Measurements from ENCODE around the gene ALDH7A1.
A peak's percentile ranks its signal among the peaks of the same experiment; 100 is the strongest.
"Not testable (repeated sequence)": the region's sequence is repeated elsewhere in the genome, so short reads cannot be mapped to it uniquely, and the experiment has no call there.

ALDH7A1 gene

DNA sequence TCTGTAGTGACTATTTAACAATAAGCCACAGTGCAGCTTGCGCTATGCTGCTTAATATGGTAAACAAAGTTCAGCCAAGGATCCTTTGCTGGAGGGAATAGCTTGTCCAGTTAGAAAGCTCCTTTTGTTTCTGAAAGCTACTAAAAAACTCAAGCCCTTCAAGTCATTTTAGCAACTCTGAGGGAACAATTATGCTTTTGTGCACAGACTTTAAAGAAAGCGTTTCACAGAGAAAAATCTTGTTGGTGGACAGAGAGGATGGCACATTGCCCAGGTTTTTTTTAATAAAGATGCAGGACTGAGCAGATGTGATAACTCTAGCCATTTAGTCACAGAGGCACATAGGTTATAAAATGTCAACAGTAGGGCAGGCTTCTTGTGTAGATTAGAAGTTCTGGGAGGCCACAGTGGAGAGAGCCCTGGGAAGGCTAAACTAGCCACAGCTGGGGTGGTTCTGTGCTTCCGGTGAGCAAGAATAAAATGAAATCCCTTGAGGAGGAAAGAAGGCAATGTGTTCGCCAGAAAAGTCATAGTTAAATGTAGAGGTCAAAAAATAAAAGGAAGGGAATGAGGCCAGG is 63.4 kb downstream of the ALDH7A1 start:
- DNase-seq, result peak in 5 of 14 donors; percentile 14 to 39 (median 28)

DNA sequence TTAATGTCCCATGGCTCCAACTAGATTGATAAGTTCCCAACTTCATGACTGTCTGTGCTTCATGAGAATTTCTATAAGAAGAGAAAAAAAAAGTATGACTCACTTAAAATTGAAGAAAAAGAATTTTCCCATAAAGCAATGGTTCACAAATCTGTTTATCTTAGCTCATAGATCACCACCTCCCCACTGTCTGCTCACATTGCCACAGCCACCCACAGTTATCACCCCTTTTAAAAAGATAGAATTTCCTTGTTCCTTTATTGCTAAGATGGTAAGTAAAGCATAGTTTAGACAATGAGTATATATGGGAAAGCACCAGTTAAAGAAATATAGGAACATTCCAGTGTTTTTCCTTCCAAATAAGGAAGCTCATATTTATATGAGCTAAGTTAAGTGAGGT is 67.1 kb downstream of the ALDH7A1 start:
- no peak for DNase-seq

GRCh38 chr5:126527158-126527557 is 67.9 kb downstream of the ALDH7A1 start:
- DNase-seq, result no peak

DNA sequence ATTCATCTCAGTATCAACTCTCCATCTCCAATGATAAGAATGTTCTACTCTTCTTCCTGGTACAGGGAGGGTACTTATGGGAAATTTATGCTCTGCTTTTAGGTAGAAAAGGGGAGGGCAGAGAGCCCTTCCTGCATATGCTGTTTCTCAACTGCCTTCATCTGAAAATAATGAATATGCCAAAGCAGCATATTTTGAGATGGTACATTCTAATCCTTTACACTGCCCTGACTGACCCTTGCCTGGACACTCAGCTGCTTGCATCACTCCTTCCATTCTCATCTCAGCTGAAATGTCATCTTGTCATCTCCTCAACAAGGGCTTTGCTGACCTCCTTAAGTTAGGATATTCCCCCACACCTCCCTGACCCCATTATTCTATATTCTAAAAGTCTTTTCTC is 68.5 kb downstream of the ALDH7A1 start:
- DNase-seq, result no peak

DNA sequence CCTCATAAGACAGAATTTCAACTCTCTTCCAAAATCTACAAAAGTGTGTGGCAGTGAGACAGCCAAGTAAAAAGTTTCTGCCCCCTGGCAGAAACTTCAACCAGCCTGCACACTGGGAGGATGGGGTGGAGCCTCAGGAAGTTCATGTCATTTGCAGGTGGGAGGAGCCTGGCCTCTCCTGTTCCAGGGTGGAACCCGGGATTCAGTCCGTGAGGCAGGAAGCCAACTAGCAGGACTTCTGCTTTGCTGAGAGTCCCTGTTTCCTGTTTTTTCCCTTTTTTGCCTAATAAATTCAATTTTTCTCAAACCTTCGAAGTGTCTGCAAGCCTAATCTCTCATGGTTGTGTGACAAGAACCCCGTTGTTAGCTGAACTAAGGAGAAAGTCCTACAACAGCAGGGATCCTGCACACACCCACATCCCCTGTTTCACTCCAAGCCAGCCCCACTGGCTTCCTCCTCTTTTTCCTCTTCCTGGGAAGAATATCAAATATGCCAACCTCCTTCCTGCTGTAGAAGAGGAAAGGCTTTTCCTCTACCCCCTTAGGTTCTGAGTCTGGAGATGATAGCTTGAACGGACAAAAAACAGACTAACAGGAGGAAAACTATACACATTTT is 69.3 kb downstream of the ALDH7A1 start:
- DNase-seq, result peak in 3 of 14 donors; percentile 7 to 17 (median 8)

DNA sequence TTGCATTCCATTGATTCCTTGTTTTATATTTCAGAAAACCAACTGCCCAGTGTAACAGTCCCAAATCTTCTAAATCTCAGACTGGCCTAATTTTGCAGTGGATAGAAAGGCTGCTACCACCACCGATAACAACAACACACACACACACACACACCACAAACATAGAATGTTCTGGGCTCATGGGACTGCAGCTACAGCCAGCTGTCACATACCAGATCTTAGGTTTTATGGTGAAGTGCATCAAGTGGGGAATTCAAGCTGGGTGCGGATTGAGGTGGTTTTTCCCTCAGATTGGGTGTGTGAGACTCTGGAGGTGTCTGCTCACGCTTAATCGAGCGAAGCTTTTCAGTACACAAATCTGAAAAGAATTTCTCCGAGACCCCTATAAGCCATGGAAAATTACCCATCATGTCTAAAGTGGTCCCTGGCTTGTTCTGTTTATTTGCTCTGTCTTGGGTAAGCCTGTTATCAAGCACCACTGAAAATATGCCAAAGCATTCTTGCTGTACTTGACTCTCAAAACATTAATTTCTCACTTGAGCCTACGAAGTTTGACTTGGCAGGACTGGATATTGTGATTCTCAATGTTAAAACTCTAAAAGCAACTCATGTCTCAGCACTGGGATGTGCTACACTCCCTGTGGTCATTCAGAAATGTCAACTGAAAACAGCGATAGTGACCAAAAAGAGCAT is 71.1 kb downstream of the ALDH7A1 start:
- no peak for DNase-seq

DNA sequence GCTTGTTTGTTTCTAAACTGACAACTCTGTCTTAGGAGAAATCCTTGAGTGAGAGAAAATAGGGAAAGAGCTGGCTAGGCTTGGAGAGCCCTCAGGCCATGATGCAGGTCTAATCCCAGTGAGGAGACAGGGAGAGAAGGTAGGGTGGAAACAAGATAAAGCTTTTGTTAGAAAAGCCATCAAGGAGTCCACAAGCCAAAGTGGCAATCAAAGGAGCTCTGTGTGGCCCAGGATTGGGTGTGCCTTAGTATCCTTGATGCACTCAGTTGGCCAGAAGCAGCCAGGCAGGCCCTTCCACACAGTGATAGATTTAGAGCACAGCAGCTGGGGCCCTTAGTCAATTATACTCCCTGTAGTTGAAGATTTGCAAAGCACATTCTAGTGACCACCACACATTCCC is 73.9 kb downstream of the ALDH7A1 start:
- no peak for DNase-seq

GRCh38 chr5:126520593-126520953 is 74.4 kb downstream of the ALDH7A1 start:
- DNase-seq, result no peak

DNA sequence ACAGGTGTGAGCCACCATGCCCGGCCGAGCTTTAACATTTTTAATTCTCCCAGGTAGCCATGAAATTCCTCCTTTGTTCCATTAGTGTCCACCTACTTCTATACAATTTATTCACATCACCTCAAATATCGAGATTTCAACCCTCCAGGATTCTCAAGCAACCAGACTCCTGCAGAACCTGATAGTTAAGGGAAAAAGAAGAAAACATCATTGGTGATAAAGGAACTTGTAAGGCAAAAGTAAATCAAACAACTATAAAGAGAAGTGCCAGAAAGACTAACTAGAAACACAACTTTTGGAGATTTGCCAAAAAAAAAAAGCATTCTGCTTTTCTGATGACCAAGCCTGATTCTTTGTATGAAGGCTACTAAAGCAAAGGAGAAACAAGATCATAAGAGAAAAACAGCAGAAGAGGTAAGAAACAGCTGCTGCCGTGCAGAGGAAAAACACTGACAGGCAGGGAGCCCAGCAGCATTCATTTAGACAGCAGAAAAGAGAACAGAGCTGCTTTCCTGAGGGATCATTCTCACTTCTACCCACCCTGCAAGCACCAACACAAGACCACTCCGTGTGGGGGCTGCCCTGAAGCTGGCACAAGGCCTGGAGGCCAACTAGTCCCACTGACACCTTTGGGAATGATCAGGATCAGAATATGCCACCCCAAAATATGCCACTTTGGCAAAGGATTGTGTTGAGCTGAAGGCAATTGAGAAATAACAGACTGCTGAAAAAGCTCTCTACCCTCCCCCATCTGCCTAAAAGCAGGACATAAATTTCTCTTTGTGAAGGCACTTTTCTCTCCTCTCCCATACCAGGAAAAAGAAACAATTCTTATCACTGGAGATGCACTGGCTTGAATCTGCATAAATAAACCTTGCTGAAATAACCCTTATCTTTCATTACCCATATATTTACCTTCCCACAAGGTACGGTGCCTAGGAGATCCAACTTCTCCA is 75.1 kb downstream of the ALDH7A1 start:
- peak in 5 of 14 donors; percentile 9 to 29 (median 26) for DNase-seq

GRCh38 chr5:126519223-126519622 is 75.8 kb downstream of the ALDH7A1 start:
- not testable (repeated sequence) for DNase-seq

DNA sequence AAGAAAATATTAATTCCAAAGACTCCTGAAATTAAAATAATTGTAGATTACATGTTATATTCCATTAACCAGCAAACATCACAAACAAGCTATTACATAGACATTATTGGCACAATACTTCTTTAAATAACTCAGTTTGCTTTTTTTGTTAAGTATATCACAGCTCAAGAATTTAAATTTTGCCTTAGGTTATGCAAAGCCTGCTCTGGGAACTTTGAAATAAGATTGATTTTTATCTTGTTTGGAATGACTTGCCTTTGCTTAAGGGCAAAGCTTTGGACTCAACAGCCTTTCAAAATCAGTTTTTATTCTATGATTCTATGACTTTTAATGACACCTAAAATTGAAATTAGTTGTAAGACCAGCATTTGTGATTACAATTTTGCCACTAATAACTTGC is 78.2 kb downstream of the ALDH7A1 start:
- DNase-seq, result no peak

DNA sequence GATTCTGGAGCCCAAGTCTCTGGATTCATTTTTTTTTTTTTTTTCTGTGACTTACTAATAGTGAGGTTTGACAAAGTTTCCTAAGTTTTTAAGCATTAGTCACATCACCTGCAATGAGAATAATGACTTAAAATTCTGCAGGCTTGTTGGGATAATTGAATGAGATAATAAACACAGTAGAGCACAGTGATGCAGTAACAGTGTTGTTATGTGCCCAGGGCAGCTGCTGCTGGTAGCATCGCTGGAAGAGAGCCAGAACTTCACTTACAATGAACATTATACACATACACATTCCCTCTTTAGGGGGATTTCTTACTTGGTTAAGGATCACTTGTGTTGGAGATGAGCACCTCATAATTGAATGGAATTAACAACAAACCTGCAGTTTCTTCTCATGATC is 78.9 kb downstream of the ALDH7A1 start:
- DNase-seq, result no peak

DNA sequence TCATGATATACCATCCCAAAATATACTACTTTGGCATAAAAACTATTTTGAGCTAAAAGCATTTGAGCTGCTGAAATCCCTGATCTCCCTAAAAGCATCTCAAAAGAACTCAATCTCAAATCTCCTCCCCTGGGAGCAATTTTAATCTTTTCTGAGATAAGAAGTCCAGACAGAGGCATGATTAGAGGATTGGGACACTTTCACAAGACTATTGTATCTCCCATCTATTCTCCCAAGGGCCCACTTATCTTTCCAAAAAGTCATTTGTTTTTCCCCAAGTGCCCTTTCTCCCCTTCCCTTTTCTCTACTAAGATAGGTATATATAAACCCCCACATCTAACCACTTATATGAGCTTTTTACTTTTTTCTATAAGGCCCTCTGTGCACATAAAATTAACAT is 79.7 kb downstream of the ALDH7A1 start:
- no peak for DNase-seq

DNA sequence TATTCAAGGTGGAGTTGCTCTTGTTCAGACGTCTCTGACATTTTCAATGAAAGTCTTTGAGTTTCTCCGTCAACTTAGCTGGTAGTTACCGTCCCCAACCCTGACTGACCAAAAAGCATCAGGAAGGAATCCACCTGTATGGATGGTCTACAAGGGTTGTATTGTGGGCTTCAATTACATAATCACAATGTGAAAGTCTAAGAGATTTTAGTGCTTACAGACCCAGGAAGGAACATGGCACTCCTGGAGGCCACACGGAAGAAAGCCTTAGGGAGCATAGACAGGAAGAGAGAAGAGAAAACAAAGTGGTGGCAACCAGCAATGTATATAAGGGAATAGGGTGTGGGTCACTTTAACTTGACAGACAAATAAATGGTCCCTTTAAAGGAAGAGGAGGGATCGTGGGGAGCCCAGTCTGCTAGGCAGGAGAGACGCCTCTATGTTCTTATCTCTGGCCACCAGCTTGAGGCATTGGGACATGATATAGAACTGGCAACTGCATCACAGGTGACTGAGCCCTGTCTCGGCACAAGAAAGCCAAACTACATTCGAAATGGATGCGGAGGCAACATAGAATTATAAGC is 80.4 kb downstream of the ALDH7A1 start:
- no peak for DNase-seq

- DNase-seq, result no peak
Measured at GRCh38 chr5:126514131-126514557, 80.9 kb downstream of the ALDH7A1 start.

GRCh38 chr5:126513703-126514102 is 81.3 kb downstream of the ALDH7A1 start:
- DNase-seq, result no peak

- DNase-seq, result no peak
Measured at GRCh38 chr5:126513302-126513701, 81.7 kb downstream of the ALDH7A1 start.

- DNase-seq, result no peak
Measured at GRCh38 chr5:126512451-126512850, 82.6 kb downstream of the ALDH7A1 start.

DNA sequence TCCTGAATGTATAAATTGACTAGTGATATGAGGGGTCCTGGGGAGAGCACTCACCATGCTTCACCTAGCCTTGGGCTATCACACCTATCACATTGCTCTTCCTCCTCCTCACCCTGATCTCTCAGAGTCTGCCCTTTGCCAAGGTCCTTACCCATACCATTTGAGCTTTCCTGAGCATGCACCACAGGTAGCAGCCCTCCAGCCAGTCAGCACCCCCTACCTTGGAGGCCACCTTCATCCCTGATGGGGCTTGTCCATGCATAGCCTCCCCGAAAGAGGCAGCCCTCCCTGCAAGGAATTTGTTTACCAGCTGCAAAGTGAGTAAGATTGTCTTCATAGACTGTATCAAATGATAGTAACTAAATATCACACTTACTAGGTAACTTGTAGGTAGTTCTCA is 83.1 kb downstream of the ALDH7A1 start:
- no peak for DNase-seq

GRCh38 chr5:126509339-126509738 is 85.7 kb downstream of the ALDH7A1 start:
- no peak for DNase-seq

DNA sequence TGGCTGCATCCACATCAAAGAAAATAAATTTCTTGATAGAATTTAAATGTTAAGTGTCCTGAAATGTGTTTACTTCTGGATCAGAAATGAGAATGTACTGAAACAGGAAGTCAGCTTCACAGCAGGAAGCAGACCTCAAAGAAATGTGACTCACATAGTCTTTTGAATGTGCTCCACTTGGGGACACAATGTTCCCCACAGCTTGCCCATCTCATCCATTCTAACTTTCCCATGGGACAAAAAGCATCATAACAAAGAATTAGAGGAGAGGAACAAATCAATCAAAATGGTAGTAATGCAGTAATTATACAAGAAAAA is 86.1 kb downstream of the ALDH7A1 start:
- DNase-seq, result peak in 1 of 14 donors; percentile 11

DNA sequence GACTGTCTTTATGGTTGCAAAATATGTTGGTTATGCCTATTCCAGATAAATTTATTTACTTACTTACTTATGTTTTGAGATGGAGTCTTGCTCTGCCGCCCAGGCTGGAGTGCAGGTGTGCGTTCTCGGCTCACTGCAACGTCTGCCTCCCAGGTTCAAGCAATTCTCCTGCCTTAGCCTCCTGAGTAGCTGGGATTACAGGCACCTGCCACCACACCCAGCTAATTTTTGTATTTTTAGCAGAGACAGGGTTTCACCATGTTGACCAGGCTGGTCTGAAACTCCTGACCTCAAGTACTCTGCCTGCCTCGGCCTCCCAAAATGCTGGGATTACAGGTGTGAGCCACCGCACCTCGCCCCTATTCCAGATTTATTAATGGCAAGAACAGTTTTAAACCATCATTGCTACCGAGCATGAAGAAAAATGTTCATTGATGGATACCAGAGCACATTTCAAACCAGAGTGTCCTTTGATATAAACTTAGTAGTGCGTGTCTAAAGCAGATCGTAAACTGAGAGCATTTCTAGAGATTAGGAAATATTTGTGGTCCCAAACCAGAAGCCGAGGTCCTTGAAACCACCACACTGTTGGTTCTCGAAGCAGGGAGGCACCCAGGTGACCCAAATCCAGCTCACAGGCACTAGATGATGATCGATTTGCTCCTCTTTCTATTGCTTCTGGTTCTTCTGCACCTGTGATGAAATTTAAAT is 86.6 kb downstream of the ALDH7A1 start:
- no peak for DNase-seq
